Endothelial cell of umbilical vein (primary cell): Measurements from ENCODE around the gene ZNF627. TPM values are rescaled to one million over a fixed set of nuclear protein-coding genes. Genes with fewer than 3 reads are reported as not detected.
A peak's percentile ranks its signal among the peaks of the same experiment; 100 is the strongest.

Source experiments
- BruUV-seq: library from RNA; stranded (reverse); fragments of 400-500 nt; replicated peaks from 2 replicates; lab custom pipeline; 2021; lab: Mats Ljungman, UMichigan
- CTCF ChIA-PET: fragments of 300-600, 350-600 bp; sonication (Branson Sonifier 250); formaldehyde crosslinking; loops from one replicate; lab custom pipeline; 2021; ENCODE audit warnings: antibody characterized with exemption, inconsistent platforms; lab: Charles Lee
- POLR2A ChIA-PET: fragments of 300-600, 350-600 bp; sonication (Branson Sonifier 250); formaldehyde crosslinking; loops from one replicate; lab custom pipeline; 2021; ENCODE audit warnings: antibody characterized with exemption, inconsistent platforms; lab: Charles Lee
- DNase-seq: peaks from one replicate; pipeline ENCODE4 v3.0.0-alpha.2; 2011; ENCODE audit warnings: low read depth, low spot score
- FAIRE-seq: peaks from 2 replicates; lab custom pipeline; 2011; peaks lifted over from hg19 to GRCh38; lab: Jason Lieb, UNC
- H2AFZ ChIP-seq: 2 replicates; pipeline ENCODE4 v1.6.0; 2012; ENCODE audit warnings: low read depth, low read length, control low read depth, inconsistent platforms
- H3K27ac ChIP-seq: 2 replicates; pipeline ENCODE4 v1.5.1; 2011; ENCODE audit warnings: low read depth, mild to moderate bottlenecking, control low read depth, low read length, moderate library complexity; ENCODE audit not compliant: insufficient read depth
- H3K27me3 ChIP-seq, 2 experiments: 2 replicates each; pipeline versions ENCODE4 v1.6.0 to v1.6.1; 2011; ENCODE audit warnings: low read length in 2 of 2, mixed read lengths in 1 of 2; ENCODE audit not compliant: control insufficient read depth in 2 of 2, insufficient read depth in 2 of 2
- H3K36me3 ChIP-seq, 2 experiments: 2 replicates in 1 of 2; 3 replicates in 1 of 2; pipeline ENCODE4 v1.5.1; 2011; ENCODE audit warnings: low read length in 2 of 2, mild to moderate bottlenecking in 1 of 2, moderate library complexity in 1 of 2; ENCODE audit not compliant: control insufficient read depth in 2 of 2, insufficient read depth in 2 of 2; ENCODE audit errors: extremely low read depth in 1 of 2
- H3K4me1 ChIP-seq: 3 replicates; pipeline ENCODE4 v1.5.1; 2011; ENCODE audit warnings: mild to moderate bottlenecking, low read length; ENCODE audit not compliant: control insufficient read depth, insufficient read depth; ENCODE audit errors: extremely low read depth
- H3K4me2 ChIP-seq: 2 replicates; pipeline ENCODE4 v1.6.1; 2011; ENCODE audit warnings: low read length, control low read depth, mixed read lengths; ENCODE audit not compliant: insufficient read depth
- H3K4me3 ChIP-seq, 3 experiments: fragments of 200-600 bp in 1 of 3; sonication (generic), shearing (Covaris generic) in 1 of 3; replicated peaks in 1 of 3; 2 replicates each; pipeline ENCODE4 v1.5.1; 2011 to 2016; ENCODE audit warnings: control low read depth in 3 of 3, low read length in 3 of 3, mild to moderate bottlenecking in 2 of 3, inconsistent platforms in 1 of 3, low read depth in 1 of 3, moderate library complexity in 1 of 3; ENCODE audit not compliant: insufficient read depth in 1 of 3
- H3K79me2 ChIP-seq: 2 replicates; pipeline ENCODE4 v1.6.0; 2012; ENCODE audit warnings: low read length, inconsistent platforms; ENCODE audit not compliant: control insufficient read depth, insufficient read depth
- H3K9ac ChIP-seq: replicated peaks from 2 replicates; pipeline ENCODE3; 2011; ENCODE audit warnings: low read length, control low read depth; ENCODE audit not compliant: insufficient read depth; ENCODE audit errors: extremely low read depth
- H3K9me1 ChIP-seq: replicated peaks from 3 replicates; pipeline ENCODE4 v1.6.0; 2011; ENCODE audit warnings: mild to moderate bottlenecking, low read length; ENCODE audit not compliant: control insufficient read depth, insufficient read depth; ENCODE audit errors: extremely low read depth
- H3K9me3 ChIP-seq: replicated peaks from 2 replicates; pipeline ENCODE4 v1.5.1; 2012; ENCODE audit warnings: low read length, inconsistent platforms; ENCODE audit not compliant: control insufficient read depth, insufficient read depth
- H4K20me1 ChIP-seq: replicated peaks from 2 replicates; pipeline ENCODE3; 2011; ENCODE audit warnings: mild to moderate bottlenecking, low read length; ENCODE audit not compliant: control insufficient read depth, insufficient read depth; ENCODE audit errors: extremely low read depth
- CTCF ChIP-seq, 2 donors: IDR thresholded peaks; 1 replicate in 1 of 2; 2 replicates in 1 of 2; pipeline ENCODE4 v1.5.1; 2011; ENCODE audit warnings: low read length in 2 of 2, mild to moderate bottlenecking in 2 of 2, moderate library complexity in 2 of 2, control low read depth in 1 of 2, inconsistent platforms in 1 of 2, low read depth in 1 of 2; ENCODE audit not compliant: insufficient read depth in 1 of 2; ENCODE audit errors: extremely low read depth in 1 of 2
- EZH2 ChIP-seq: IDR thresholded peaks from 2 replicates; pipeline ENCODE4 v1.6.1; 2012; ENCODE audit warnings: borderline replicate concordance, low read depth, mild to moderate bottlenecking, moderate library complexity, low read length, inconsistent platforms; ENCODE audit not compliant: severe bottlenecking
- FOS ChIP-seq: IDR thresholded peaks from 2 replicates; pipeline ENCODE4 v1.6.1; 2011; ENCODE audit warnings: mild to moderate bottlenecking, low read length, moderate library complexity, borderline replicate concordance; ENCODE audit not compliant: insufficient read depth
- GATA2 ChIP-seq: IDR thresholded peaks from 2 replicates; pipeline ENCODE4 v1.7.0; 2011; ENCODE audit warnings: low read depth, mild to moderate bottlenecking, moderate library complexity, mixed read lengths, low read length; ENCODE audit not compliant: insufficient read length, insufficient read depth
- MAX ChIP-seq: IDR thresholded peaks from 2 replicates; pipeline ENCODE4 v1.6.1; 2011; ENCODE audit not compliant: insufficient read depth, insufficient read length
- MYC ChIP-seq: IDR thresholded peaks from one replicate; pipeline ENCODE4 v1.6.1; 2011; ENCODE audit warnings: mild to moderate bottlenecking, low read depth, low read length
- POLR2AphosphoS5 ChIP-seq: IDR thresholded peaks from 2 replicates; pipeline ENCODE4 v1.6.1; 2012; ENCODE audit warnings: low read depth, mild to moderate bottlenecking, control low read depth, low read length, moderate library complexity; ENCODE audit not compliant: insufficient read depth
- dilution Hi-C: fragments of 300-500 bp; cut with MboI; formaldehyde crosslinking; loops from one replicate; pipeline ENCODE4 v1.15.0; 2019; ENCODE audit warnings: low sequenced_read_pairs; ENCODE audit not compliant: extremely low pct_ligation_motif_present
- intact Hi-C: fragments of 100-400 bp; cut with micrococcal nuclease; formaldehyde crosslinking; loops from one replicate; pipeline ENCODE4 v1.10.0; 2022
- polyA plus RNA-seq, 4 experiments: library from polyadenylated mRNA; depleted of rRNA in 3 of 4; stranded (reverse) in 3 of 4; unstranded in 1 of 4; fragments of >200 nt; gene quantifications; 2 replicates each; pipeline versions ENCODE4 v1.2.1 to v1.2.3, GENCODE V29; 2011 to 2012; ENCODE audit warnings: missing spikeins in 1 of 4
- total RNA-seq: library from RNA; stranded (reverse); gene quantifications from 2 replicates; pipeline ENCODE4 v1.2.3, GENCODE V29; 2021

ZNF627 gene
- total and polyA plus RNA-seq, 2 donors (not counting 3 experiments of a cell fraction or from before 2014, with no cell fraction given) = 5.6 to 9.7 TPM

- H3K4me1 ChIP-seq = no peaks in the 10 kb centered on the region
- H3K4me3 ChIP-seq = no peak overlapping the region
- dilution Hi-C loops = no loop called here
- no peaks in the 10 kb centered on the region for H3K9me1 ChIP-seq
- no peaks in the 10 kb centered on the region for H3K36me3 ChIP-seq
- no peak overlapping the region for H3K9ac ChIP-seq
- ChIA-PET CTCF (interaction anchor here (0.7 to 2.1 kb wide), 11 partner anchors 27 to 300 kb away, joined by 3 to 11 read pairs (median 3); partner anchors contain the start of genes ELOF1 and ZNF653), POLR2A (no interaction called here)
- peak overlapping the region; percentile 7 for H2AFZ ChIP-seq
- no peak for DNase-seq
- no peaks in the 10 kb centered on the region for H3K79me2 ChIP-seq
- H3K4me2 ChIP-seq = no peak overlapping the region
- intact Hi-C loops = loop anchor here (1.0 to 5.0 kb wide), 7 partner anchors 29 to 346 kb away; partner anchors contain the start of genes ECSIT, ELOF1, ODAD3 and PRKCSH
- no peak overlapping the region for H3K27ac ChIP-seq
- FAIRE-seq = no peak
- no peaks in the 10 kb centered on the region for H4K20me1 ChIP-seq
- no peak for TF ChIP-seq EZH2
- TF ChIP-seq FOS = no peak
- TF ChIP-seq MYC = no peak
- no peak for TF ChIP-seq MAX
- TF ChIP-seq CTCF (IDR thresholded peaks at IDR 0.05; ENCODE audit: extremely low read depth in 1 of 2, insufficient read depth in 1 of 2, low read depth in 1 of 2, low read length in 2 of 2) = no peak
- no peak for TF ChIP-seq GATA2
- TF ChIP-seq POLR2AphosphoS5 = no peak
- no peaks in the 10 kb centered on the region for H3K27me3 ChIP-seq
- BruUV-seq = no TSS peak
- H3K9me3 ChIP-seq = no peaks in the 10 kb centered on the region
Observed at GRCh38 chr19:11587975-11588631, 9.2 kb upstream of the ZNF627 start.
